ENCODE data around the gene RPTOR.

RPTOR gene

GRCh38 chr17:80965606-80966005, 421.0 kb downstream of the RPTOR start:
- DNase-seq (ENCODE audit: low read depth), result no peak

- no peak for DNase-seq (ENCODE audit: low read depth)
Measured at GRCh38 chr17:80967404-80967872, 422.8 kb downstream of the RPTOR start.

DNA sequence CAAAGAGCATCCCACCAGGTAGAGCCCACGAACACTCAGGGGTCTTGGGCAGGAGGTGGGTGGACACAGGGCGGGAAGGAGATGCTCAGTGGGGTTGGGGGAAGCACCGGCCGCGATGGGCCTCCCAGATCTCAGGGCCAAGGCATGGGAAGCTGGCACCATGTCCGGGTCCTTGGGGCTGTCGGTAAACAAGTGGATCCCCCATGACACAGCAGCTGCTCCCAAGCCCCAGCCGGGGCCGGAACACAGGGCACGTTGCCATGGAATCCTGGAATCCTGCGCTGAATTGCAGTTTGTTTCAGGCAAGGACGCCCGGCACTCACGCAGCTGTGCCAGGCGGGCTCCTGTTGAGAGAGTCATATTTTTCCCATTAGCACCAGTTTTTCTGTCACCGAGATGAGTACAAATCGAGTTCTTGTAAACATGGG, 424.0 kb downstream of the RPTOR start:
- DNase-seq (ENCODE audit: low read depth), result no peak

DNA sequence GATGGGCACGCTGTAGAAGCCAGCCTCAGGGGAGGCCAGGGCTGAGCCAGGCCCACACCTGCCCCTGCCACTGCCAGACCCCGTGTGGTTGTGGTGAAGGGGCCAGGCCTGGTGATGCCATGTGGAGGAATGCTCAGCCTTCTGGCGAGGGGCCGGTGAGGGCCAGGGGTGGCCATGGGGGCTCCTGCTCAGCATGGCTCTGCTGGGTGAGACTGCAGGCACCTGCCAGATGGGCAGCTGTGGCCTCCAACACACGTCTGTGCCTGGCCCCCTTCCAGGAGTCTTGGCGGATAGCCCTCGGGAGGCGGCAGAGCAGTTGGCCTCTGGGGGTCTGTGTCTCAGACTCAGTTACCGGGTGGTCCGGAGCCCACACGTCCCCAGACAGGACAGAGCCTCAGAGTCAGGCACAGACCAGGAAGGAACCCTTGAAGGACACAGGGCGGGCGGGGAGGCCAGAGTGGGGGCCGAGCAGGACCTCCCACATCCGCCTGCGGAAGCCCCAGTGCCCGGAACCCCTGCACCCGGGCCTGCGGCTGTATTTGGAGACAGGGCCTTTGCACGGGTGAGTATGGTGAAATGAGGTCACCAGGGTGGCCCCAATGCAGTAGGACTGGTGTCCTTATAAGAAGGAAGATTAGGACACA, 424.5 kb downstream of the RPTOR start:
- DNase-seq (ENCODE audit: low read depth), result peak; percentile 65

DNA sequence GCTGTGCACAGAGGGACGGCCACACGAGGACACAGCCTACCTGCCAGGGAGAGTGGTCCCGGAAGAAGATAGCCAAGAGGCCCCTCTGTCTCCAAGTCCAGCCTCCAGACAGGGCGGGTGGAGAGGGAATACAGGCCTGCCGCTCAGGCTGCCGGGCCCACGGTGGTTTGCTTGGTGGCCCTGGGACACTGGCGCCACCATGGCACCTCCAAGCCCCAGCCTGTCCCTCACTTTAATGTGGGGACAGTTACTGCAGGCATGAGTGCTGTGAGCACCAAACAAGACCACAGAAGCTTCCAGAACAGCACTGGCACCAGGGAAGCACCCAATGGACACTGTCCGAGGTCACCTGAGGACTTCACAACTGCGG, 425.0 kb downstream of the RPTOR start:
- DNase-seq (ENCODE audit: low read depth), result no peak

- no peak for DNase-seq (ENCODE audit: low read depth)
Measured at GRCh38 chr17:80970044-80970761, 425.6 kb downstream of the RPTOR start.

DNA sequence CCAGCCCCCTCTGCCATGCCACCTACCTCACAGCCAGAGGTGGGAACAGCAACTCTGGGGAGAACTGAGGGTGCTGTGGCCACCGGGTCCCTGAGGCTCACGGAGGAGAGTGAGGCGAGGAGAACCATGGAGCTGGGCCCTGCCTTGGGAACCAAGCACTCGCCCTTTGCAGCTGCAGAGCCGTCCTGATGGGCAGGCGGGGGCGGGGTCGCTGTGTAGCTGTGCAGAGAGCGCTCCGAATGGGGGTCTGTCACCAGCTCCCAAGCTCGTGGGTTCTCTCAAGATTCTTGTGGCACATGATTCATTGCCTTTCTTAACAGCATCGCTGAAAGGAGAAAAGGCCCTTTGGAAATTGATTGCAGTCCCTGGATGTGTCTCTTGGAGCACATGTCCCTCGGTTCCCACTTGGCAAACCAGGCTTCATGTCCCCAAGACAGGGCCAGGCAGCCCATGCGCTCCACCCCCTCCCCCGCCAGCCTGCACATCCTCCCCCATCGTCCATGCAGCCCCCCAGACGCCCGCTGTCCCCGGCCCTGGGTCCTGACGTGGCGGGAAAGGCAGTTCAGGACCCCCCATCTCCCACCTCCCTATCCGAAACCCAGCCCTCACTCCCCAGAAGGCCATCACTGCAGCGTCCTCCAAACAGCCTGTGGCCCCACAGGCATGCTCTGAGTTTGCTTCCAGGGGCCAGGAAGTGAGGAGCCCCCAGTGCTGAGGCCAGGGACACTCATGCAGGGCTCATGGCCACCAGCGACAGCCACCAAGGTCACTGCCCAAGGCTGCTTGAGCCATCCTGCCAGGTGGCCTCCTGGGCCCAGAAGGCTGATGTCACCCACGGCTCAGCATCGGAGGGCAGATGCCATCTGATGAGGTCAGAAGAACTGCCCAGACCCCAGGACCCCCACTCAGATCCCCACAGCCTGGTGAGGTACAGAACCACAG, 426.4 kb downstream of the RPTOR start:
- no peak for DNase-seq (ENCODE audit: low read depth)

- DNase-seq (ENCODE audit: low read depth), result no peak
Measured at GRCh38 chr17:80971704-80972304, 427.2 kb downstream of the RPTOR start.

DNA sequence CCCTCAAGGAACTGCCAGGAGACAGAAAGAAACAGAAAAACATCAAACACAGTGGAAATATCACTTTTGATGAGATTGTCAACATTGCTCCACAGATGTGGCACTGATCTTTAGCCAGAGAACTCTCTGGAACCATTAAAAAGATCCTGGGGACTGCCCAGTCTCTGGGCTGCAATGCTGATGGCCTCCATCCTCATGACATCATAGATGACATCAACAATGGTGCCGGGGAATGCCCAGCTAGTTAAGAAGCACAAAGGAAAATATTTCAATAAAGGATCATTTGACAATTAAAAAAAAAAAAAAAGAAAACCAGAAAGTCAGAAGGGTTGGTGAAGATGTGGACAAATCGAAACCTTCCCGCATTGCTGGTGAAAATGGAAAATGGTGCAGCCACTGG, 432.1 kb downstream of the RPTOR start:
- DNase-seq (ENCODE audit: low read depth), result no peak

DNA sequence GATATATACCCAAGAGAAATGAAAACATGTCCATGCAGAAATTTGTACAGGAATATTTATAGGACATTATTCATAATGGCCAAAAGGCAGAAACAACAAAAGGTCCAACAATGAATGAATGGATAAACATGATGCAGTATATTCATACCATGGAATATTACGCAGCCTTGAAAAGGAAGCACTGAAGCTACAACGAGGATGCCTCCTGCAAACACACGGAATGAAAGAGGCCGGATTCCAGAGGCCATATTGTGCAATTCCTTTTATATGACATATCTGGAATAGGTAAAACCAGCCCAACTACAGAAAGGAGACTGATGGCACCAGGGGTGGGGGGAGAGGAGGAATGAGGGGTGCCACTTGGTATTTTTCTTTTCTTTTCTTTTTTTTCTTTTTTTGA, 432.5 kb downstream of the RPTOR start:
- no peak for DNase-seq (ENCODE audit: low read depth)

DNA sequence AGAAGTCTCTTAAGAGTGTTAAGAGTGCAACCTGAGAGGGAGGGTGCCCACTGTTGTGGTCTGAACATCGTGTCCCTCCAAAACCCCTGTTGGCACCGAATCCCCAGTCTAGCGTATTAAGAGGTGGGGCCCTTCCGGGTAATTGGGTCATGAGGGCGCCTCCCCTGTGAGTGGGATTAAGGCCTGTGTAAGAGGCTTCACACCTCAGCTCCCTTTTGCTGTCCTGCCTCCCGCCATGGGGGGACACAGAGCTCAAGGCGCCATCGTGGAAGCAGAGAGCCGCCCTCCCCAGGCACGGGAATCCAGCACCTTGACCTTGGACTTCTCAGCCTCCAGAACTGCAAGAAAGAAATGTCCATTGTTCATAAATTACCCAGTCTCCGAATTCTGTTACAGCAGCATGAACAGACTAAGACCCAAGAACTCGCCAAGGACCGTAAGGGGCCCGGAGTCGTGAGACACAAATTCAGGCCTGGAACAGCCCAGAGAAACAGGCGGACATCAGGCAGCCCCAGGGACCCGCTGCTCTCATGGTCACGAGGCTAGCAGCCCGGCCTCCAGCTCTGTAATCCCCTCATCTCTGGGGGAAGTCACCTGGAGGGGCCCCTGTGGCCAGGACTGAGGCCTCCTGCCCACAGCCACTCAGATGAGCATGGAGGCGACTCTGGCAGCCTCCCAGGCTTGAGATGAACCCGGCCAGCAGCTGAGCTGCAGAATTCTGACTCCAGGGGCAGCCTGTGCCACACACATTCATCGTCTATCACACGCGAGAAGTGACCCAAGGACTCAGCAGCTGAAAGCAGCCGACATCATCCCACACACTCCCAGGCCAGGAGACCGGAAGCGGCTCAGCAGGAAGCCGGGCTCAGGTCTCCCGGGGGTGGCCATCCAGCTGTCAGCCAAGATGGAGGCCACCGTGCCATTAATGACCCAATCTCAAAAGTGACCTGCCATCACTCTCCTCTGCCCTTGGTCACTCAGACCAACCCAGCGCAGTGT, 434.2 kb downstream of the RPTOR start:
- DNase-seq (ENCODE audit: low read depth), result no peak

- DNase-seq (ENCODE audit: low read depth), result no peak
Measured at GRCh38 chr17:80979547-80980378, 435.1 kb downstream of the RPTOR start.

GRCh38 chr17:80980397-80981061, 435.9 kb downstream of the RPTOR start:
- no peak for DNase-seq (ENCODE audit: low read depth)

- no peak for DNase-seq (ENCODE audit: low read depth)
Measured at GRCh38 chr17:80981062-80981902, 436.6 kb downstream of the RPTOR start.

DNA sequence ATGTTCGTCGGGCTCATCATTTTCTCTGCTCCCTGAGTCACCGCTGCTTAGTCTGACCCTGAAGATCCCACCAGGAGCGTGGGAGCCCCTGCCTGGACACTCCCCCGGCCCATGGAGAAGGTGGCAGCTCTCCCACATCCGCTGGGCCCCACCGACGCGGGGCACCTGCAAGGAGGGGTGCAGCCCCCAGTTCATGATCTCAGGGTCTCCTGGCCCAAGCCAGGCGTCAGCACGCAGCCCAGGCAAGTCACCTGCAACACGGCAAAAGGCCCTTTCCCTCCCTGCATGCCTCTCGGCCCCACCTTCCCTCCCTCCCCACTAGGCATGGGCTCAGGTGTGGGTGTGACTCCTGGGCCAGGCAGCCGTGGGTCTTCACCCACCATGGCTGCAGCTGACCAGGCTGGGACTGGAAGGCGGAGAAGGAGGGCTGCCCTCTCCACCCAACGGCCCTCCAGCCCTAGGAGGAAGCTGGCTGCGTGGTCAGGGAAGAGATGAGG, 437.3 kb downstream of the RPTOR start:
- DNase-seq (ENCODE audit: low read depth), result no peak

DNA sequence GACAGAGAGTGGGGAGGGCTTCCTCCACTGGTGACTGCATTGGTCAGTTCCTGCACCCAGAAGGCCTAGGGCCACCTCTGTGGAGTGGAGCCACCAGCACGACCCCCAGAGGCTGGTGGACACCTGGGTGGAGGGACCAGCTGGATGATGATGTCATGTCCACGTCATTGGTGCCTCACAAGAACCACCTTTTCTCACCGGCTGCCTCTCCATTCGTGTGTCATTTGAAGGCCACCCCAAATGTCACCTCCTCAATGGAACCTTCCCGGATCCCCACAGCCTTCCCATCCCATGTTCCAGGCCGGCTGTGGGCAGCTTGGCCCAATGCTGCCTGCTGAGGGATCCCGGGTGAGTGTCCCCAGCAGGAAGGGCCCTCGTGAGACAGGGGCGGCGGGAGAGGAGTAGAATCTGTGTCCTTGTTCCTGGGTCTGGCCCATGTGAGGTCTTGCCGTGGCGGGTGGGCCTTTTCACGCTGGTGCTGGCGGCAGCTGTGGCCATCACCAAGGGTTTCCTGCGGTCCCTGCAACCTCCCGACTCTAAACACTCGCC, 437.9 kb downstream of the RPTOR start:
- no peak for DNase-seq (ENCODE audit: low read depth)

GRCh38 chr17:80983545-80983944, 438.9 kb downstream of the RPTOR start:
- DNase-seq (ENCODE audit: low read depth), result no peak

DNA sequence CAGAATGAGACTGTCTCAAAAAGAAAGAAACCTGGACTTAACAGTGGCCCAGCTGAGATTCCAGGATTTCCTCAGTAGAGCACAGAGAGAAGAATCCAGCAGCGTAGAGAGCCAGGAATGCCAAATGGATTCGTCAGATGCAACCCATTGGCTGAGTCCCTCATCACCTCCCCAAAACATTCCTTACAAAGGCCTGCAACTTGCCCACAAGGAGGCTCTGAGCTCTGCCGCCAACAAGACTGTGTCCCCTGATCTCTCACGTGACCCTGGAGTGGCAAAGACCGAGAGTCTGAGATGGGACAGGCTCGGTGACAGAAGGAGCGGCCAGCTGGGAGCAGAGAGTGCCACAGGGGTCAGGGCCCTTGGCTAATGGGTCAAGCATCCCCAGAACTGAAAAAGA, 440.1 kb downstream of the RPTOR start:
- DNase-seq (ENCODE audit: low read depth), result no peak
